Measurements from ENCODE around the gene DIAPH1. TPM values are rescaled to one million over a fixed set of nuclear protein-coding genes. Genes with fewer than 3 reads are reported as not detected.

The DIAPH1 gene
- total RNA-seq: 10 to 100 TPM; 58.8 to 64.8 (median 63.6) TPM

DNA sequence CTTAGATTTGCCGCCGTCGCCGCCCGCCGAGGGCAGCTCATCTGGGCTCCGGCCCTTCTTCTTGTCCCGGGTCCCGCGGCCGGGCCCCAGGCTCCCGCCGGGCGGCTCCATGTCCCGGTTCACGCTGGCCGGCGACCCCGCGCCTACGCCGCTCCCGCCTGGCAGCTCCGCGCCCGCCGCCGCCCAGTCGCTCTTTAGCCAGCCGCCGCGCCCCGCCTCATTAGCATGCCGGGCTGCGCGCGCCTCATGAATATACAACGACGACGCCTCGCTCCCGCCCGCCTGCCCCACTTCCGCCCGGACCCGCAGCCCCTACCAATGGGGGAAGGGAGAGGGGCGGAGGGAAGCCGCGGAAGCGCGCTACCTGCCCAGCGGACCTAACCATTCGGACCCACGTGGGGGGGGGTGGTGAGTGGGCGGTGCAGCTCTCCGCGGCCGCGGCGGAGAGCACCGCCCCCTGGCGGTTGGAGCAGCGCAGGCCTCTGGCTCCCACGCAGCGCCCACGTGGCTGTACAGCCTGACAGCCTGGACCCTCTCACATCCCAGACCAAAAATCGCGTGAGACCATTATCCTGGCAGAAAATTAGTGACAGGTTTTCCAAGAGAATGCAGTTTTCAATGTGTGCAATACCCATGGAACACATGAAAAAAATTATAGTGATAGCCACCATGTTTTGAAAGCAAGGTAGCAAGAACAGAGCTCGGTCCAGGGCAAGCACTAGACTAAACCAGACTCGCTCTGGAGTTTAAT lies at the start of gene DIAPH1:
TSS of gene DIAPH1 (minus strand) at position 197 of the 751 bp plus-strand sequence. CDS start at position 111, 86 bp downstream.
- DNase-seq (ENCODE audit: low spot score in 2 of 2): peak; percentile 97 to 98
- intact Hi-C loops (cut with DNase I; ENCODE audit: low total_unique reads): no loop called here
- TF ChIP-seq POLR2AphosphoS5 (IDR thresholded peaks at IDR 0.05) (peak; percentile 79), POLR2A (IDR thresholded peaks at IDR 0.05) (peak; percentile 34)
- TF ChIP-seq, protein P1, sequence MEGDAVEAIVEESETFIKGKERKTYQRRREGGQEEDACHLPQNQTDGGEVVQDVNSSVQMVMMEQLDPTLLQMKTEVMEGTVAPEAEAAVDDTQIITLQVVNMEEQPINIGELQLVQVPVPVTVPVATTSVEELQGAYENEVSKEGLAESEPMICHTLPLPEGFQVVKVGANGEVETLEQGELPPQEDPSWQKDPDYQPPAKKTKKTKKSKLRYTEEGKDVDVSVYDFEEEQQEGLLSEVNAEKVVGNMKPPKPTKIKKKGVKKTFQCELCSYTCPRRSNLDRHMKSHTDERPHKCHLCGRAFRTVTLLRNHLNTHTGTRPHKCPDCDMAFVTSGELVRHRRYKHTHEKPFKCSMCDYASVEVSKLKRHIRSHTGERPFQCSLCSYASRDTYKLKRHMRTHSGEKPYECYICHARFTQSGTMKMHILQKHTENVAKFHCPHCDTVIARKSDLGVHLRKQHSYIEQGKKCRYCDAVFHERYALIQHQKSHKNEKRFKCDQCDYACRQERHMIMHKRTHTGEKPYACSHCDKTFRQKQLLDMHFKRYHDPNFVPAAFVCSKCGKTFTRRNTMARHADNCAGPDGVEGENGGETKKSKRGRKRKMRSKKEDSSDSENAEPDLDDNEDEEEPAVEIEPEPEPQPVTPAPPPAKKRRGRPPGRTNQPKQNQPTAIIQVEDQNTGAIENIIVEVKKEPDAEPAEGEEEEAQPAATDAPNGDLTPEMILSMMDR (IDR thresholded peaks at IDR 0.05): peak; percentile 91 to 97 (median 97)

DNA sequence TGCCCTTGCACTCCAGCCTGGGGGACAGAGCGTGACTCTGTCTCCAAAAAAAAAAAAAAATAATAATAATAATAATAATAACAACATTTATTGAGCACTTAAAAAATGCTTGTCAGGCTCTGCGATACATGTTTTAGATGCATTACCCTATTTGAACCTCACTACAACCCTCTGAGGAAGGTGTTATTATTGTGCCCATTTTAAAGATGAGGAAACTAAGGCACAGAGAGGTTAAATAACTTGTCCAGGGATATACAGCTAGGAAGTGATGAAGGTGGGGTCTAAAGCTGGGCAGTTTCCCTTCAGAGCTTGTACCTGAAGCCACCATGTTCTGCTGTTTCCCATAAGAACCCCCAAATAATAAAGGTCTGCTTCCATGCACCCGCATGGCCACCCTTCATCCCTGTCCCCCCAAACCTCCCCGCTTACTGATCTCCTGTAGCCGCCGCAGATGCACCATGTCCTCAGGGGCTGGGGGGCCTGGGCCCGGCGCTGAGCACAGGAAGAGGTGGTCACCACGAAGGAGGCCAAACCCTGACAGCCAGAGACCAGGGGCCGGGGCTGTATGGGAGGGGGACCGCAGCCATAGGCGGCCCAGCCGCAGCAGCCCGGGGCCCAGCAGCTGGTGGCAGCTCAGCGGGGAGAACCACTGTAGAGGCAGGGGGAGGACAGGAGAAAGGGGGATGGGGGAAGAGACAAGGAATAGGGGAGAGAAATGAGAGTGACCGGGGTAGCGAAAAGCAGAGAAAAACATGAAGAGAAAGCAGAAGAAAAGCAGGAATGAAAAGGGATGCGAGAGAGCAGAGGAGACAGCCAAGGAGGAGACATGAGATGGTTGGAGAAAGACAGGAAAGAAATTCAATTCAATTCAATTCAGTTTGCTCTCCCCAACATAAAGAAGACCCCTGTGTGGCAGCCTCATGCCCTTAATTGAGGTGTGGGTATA lies 47.5 kb upstream of the DIAPH1 start:
- Histone ChIP-seq H3K4me1 (no peaks in the 10 kb centered on the region), H3K27me3 (no peaks in the 10 kb centered on the region), H3K36me3 (no peaks in the 10 kb centered on the region), H3K4me3 (no peak overlapping the region), H3K9me3 (no peaks in the 10 kb centered on the region), H3K27ac (no peak overlapping the region)
- TF ChIP-seq, protein P1 (IDR thresholded peaks at IDR 0.05): no peak
- TF ChIP-seq POLR2A (IDR thresholded peaks at IDR 0.05) (no peak), POLR2AphosphoS5 (IDR thresholded peaks at IDR 0.05) (no peak)
- no peak for DNase-seq (ENCODE audit: low spot score in 2 of 2)
- intact Hi-C loops (cut with DNase I; ENCODE audit: low total_unique reads): no loop called here

More for the DNA sequence above, at the start of gene DIAPH1:
- no peaks in the 10 kb centered on the region for H3K9me3 ChIP-seq
- peak within 1 kb of the TSS; percentile 98 for H3K27ac ChIP-seq
- H3K36me3 ChIP-seq: peaks cover 5% of the 10 kb centered on the region
- no peaks in the 10 kb centered on the region for H3K4me1 ChIP-seq
- no peaks in the 10 kb centered on the region for H3K27me3 ChIP-seq
- peak within 1 kb of the TSS; percentile 93 to 99 (median 98) for H3K4me3 ChIP-seq

DNA sequence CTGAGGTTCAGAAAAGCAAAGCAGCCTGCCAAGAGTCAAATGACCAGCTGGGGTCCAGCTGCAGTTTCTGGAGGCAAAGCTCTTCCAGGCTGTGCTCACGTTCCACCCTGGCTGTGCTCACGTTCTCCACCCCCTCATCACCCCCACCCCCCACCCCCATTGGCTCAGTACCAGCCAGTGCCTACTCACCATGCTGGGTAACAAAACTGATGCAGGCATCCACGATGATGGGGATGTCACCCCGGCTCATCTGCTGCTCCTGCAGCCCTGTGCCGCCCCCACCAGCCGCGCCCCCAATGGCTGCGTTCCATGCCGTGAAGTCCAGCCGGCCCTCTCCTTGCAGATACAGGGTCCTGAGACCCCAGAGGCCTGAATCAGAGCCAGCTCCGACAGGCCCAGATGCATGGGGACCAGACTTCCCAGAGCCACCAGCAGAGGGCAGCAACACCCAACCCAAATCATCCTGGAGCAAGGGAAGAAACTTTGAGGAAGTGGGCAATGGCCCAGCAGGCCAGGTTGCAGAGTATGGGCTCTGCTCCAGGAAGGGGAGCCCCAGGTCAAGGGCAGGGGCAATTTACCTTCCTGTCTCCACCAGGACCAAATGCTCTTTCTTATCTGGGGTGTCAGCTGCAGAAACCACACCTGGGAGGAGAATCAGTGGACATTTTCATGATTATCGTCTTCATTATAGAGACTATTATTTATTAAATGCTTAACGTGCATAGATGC lies 46.1 kb upstream of the DIAPH1 start:
- Histone ChIP-seq H3K4me1 (no peaks in the 10 kb centered on the region), H3K4me3 (no peak overlapping the region), H3K9me3 (no peaks in the 10 kb centered on the region), H3K27me3 (no peaks in the 10 kb centered on the region), H3K36me3 (no peaks in the 10 kb centered on the region), H3K27ac (no peak overlapping the region)
- intact Hi-C loops (cut with DNase I; ENCODE audit: low total_unique reads): no loop called here
- peak; percentile 61 to 77 for DNase-seq (ENCODE audit: low spot score in 2 of 2)
- TF ChIP-seq, protein P1 (IDR thresholded peaks at IDR 0.05): peak; percentile 63 to 84 (median 70)
- no peak for TF ChIP-seq POLR2AphosphoS5 (IDR thresholded peaks at IDR 0.05)

DNA sequence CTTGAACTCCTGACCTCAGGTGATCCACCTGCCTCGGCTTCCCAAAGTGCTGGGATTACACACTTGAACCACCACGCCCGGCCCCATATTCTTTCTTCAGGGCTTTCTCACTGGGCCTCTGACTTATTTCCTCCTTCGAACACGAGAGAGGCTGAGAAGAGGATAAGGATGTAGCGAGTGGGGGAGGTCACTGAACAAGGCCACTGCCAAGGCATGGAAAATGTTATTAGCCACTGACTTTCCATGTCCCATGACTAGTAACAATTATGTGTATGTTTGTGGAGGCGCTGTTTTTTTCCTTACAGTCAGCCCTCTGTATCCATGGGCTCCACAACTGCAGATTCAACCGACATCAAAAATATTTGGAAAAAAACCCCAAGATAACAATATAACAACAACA lies 44.7 kb upstream of the DIAPH1 start:
- TF ChIP-seq POLR2A (IDR thresholded peaks at IDR 0.05) (no peak), POLR2AphosphoS5 (IDR thresholded peaks at IDR 0.05) (no peak)
- TF ChIP-seq, protein P1 (IDR thresholded peaks at IDR 0.05): no peak
- Histone ChIP-seq H3K27ac (no peak overlapping the region), H3K4me3 (no peak overlapping the region), H3K9me3 (no peaks in the 10 kb centered on the region), H3K4me1 (no peaks in the 10 kb centered on the region), H3K27me3 (no peaks in the 10 kb centered on the region), H3K36me3 (no peaks in the 10 kb centered on the region)
- intact Hi-C loops (cut with DNase I; ENCODE audit: low total_unique reads): no loop called here
- no peak for DNase-seq (ENCODE audit: low spot score in 2 of 2)

Measured in breast epithelium (tissue), 4 donors.